HG02623 (cell line): Measurements from ENCODE around the gene SLC19A1.

Source experiments
- ATAC-seq: cut with Tn5 transposase; IDR thresholded peaks from one replicate; pipeline ENCODE4 v1.9.1; 2021; ENCODE audit warnings: moderate library complexity; ENCODE audit not compliant: unreplicated experiment

Gene SLC19A1

DNA sequence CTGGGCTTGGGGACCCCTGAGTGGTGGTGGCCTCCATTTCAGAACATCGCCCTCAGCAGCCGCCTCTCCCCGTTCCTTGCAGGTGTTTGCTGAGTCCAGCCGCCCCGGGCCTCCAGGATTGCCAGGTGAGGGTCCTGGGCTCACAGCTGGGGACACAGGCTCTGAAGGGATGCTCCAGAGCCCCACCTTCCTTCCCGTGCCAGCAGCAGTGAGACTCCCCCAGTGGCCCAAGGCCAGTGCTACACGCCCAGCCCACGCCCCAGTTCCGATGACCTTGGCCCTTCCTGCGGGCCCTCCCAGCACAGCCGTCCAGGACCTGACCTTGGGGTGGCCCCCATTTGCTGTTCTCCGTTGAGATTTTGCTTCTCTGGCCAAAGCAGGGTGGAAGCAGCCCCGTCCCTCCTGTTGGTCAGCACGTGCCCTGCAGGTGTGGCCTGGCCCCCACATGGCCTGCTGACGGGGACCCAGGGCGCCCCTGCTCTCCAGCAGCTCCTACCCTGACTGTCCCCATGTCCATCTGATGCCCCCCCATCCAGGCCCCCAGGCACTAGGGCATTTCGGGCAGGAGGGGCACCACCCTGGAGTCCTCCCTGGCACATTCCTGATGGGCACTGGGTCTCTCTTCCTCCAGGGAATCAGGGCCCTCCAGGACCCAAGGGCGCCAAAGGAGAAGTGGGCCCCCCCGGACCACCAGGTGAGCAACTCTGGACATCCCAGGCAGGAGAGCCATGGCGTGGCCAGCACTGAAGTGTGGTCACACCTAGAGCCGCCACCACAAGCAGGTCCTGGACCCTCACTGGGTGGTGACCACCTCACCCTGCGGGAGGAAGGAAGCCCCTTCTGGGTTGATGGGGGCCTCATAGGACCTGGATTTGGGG is 45.0 kb downstream of the SLC19A1 start:
- no peak for ATAC-seq

DNA sequence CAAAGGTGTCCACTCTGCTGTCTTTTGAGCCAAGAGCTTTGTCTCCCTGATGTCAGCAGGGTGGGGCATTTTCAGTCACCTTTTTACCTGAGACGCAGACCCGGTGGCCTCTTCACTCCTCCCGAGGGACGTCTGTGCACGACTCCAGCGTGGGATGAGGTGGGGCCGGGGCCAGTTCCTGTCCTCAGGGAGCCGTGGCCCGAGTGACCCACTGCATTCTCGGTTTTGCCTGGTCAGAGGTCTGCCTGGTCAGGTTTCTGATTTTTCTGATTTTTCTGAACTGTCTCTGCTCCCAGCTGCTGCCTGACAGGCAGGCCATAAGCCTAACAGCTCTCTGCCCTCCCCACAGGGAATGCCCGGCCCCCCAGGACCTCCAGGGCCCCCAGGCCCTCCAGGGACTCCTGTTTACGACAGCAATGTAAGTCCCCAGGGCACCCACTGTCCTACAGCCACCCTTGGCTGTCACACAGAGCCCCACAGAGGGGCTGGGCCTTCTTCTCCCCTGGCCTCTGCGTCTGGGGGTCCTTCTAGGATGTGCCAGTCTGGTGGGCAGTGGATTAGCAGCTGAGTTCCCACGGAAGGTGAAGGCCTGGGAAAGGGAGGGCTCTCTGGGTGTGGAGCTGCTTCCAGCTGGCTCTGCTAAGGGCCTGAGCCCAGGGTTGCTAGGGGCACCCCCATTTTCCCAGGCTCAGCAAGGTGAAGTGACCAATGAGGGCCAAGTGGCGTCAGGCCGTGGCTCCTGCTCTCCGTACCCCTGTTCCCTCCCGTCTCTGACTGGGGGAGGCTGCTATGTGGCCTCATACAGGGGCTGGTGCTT is 45.9 kb downstream of the SLC19A1 start:
- ATAC-seq: no peak

DNA sequence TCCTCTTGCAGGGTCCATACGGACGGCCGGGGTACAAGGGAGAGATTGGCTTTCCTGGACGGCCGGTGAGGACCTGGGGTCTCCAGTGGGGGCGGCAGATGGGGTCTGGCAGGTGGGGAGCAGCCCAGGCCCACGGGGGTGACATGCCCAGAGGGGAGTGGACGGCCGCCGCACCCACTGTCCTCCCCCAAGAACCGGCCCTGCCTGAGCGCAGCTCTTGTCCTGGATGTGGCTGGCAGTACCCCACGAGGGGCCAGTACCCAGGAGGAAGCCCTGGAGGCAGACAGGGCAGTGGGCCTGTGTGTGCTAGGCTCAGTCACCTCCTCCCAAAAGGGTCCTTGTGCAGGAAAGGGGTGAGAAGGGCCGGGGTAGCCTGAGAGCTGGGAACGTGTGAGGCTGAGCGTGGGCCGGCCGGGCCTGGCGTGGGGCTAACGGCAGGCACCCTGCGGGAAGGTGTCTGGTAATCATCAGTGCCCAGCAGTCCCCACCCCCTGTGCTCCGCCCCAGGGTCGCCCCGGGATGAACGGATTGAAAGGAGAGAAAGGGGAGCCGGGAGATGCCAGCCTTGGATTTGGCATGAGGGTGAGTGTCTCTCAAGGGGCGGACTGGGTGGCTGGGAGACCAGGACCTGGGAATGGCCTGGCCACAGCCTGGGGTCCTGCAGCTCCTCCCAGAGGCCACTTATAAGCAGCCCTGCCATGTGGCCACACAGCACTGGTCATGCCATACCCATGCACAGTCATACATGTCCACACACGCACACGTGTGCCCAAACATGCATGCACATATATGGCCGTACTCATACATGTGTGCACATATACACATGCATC is 47.2 kb downstream of the SLC19A1 start:
- no peak for ATAC-seq

DNA sequence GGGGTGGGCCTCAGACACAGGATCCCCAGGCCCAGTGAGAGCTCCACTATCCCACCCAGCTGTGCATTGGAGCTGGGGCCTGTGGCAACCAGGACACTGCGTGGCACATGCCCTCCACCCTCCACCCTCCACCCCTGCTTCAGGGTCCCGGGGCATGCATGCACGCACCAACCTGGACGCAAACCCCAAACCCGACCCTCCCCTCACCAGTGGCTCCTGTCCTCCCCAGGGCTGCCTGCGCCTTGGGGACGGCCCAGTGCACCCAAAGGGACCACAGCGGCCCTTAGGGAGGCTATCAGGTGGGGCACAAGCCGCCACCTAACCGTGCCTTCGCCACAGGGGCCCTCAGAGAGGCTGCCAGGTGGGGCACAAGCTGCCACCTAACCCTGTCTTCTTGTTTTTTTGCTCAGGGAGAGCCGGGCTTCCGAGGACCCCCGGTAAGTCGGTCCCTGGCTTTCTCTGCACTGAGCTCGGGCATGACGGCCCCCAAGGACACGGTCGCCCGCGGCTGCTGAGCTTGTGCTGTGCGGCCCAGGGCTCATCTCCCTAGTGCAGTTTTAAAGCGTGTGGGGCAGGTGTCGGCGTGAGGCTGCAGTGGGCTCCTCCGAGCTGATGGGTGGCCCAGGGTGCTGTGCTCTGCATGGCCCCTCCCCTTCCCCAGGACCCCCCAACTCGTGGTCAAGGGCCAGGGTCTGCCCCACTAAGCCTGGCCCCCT is 47.9 kb downstream of the SLC19A1 start:
- no peak for ATAC-seq

DNA sequence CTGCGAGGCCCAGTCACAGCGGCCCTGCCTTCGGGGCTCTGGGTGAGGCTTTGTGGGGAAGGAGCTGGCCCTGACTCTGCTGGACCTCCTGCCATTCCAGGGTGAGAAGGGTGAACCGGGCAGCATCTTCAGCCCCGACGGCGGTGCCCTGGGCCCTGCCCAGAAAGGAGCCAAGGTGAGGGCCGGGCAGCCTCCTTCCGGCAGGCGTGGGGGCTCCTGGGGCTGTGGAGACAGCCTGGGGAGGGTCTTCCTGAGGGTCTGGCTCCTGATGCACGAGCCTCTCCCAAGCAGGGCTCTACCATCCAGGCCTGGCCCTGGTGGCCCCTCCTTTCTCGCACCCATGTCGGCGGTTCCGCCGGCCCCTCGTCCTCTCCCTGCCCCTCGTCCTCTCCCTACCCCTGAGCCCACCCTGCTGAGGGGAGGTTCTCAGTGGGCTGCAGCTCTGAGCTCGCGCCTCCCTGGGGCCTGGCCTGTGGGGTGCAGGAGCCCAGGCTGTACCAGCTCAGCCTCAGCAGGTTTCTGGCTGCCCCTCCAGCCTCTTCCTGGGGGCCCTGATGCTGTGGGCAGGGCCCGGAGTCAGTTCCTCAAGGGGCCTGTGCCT is 48.7 kb downstream of the SLC19A1 start:
- no peak for ATAC-seq

DNA sequence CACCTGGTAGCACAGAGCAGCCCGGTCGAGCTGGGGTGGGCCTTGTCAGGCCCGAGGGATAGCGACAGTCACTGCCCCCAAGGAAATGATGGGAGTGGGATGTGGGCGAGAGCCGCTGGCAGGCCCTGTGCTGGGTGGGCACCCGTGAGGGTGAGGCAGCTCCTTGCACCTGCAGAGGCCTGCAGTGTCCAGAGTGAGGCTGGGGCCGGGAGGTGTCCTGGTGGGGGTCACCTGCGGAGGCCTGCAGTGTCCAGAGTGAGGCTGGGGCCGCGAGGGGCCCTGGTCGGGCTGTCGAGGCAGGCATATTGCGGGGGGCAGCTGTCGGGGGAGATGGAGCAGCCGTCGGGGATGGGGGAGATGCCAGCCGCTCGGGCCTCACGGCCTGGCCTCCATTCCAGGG is 49.5 kb downstream of the SLC19A1 start:
- no peak for ATAC-seq

DNA sequence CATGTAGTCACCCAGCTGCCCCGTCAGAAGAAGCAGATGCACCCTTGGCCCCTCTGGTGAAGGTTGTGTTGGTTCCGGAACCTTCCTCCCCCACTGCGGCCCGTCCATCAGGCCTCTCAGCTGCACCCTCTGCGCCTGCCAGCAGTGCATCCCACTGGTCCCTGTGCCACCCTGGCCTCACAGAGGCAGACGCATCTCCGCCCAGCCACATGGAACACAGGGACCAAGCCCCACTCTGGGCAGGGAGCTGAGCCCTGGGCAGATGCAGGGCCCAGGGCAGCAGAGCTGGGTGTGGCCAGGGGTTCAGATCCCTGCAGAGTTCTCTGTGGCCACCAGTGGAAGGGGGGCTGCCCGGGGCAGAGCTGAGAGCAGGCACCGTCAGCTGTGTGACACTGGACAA is 50.6 kb downstream of the SLC19A1 start:
- ATAC-seq: no peak

DNA sequence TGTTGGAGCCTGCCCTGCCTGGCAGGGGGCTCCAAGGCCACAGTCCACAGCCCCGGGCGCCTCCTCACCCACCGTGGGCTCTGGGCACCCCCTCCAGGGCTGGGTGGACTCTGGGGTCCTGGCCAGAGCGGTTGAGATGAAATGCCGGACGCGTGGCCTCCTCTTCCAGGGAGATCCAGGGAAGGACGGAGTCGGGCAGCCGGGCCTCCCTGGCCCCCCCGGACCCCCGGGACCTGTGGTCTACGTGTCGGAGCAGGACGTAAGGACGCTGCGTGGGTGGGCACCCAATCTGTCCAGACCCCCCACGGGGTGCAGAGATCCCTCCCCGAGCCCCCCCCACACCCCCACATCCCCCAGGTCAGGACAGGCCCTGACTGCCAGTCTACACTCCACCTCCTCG is 51.2 kb downstream of the SLC19A1 start:
- ATAC-seq: no peak

DNA sequence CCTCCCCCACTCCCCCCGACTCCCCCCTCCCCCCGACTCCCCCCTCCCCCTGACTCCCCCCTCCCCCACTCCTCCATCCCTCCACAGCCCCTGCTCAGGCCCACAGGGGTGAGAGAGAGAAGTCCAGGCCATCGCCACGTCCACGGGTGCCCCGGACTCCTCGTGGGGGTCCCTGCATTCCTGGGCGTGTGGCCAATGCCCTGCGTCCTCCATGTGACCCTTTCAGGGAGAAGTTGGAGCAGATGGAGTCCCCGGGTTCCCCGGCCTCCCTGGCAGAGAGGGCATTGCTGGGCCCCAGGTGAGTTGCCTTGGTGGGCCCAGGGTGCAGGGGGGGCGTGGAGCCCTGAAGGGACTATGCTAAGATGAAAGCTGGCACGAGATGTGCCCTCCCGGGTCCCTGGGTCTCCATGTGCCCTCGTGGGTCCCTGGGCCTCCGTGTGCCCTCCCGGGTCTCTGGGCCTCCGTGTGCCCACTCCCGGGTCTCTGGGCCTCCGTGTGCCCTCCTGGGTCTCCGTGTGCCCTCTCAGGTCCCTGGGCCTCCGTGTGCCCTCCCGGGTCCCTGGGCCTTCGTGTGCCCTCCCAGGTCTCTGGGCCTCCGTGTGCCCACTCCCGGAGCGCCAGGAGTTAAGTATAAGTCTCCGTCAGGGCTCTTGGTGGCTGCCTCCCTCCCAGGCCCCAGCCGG is 52.0 kb downstream of the SLC19A1 start:
- ATAC-seq: no peak

DNA sequence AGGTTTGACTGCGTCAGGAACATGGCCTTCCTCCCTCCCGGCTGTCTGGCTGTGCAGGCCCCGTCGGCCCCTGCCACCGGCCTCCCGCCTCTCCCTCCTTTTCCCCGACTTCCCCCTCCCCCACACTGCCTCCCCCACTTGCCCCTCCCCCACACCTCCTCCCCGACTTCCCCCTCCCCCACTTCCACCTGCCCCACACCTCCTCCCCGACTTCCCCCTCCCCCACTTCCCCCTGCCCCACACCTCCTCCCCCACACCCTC is 52.6 kb downstream of the SLC19A1 start:
- ATAC-seq: no peak

DNA sequence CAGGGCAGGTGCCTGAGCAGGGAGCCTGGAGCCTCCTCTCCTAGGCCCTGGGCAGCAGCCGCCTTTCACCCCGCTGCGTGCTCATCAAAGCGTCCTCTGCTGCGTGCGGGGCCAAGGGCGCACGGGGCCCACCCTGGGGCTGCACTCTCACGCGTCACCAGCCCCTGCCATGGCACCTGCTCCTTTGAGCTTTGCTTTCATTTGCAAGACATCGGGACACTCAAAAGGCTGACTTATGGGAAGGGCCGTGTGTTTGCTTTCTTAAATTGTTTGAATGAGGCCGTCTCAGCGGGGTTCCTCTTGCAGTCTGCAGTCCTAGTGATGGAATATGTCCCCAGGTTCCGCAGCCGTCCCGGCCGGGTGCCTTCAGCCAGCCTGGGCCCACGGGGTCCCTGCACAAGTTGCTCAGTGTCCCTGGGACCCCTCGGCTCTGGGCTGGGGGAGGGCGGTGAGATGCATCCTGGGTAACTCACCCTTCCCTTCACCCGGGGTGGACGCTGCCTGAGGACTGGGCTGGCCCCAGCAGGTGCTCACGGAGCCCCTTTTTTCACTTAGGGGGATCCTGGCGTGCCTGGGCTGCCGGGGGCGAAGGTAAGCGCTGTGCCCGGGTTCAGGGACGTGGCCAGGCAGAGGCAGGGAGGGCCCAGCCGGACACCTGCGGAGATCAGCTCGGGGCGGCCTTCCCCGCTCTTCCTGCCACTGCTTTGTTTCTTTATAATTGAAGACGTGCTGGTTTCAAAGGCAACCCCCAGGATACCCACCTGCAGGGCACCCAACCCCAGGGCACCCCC is 53.1 kb downstream of the SLC19A1 start:
- no peak for ATAC-seq

DNA sequence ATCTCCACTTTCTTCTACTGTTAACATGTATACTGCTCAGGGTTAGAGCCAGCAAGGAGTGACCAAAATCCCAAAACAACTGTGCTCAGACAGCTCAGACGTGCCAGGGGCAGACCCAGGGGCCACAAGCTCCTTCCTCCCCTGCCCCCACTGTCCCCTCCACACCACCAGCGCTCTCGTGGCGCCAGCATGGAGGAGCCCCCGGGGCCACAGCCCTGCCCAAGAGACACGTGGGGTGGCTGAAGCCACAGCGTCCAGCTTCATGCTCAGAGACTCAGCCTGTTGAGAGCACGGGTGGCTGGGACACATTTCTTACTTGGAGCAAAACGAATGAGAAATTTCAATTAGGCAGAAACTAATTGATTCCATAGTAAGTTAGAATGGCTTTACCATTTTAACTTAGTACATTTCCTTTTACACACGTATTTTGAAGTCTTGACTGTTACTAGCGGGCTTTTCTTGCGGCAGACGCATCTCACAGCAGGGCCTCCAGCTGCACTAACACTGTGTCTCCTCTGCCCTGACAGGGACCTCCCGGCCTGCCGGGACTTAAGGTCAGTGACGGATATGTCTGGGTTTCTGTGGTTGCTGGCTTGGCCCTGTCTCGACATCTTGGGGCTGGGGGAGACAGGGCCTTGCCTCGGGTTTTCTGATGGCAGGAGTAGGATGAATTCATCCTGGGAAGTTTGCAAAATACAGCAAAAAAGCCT is 54.2 kb downstream of the SLC19A1 start:
- ATAC-seq: no peak

DNA sequence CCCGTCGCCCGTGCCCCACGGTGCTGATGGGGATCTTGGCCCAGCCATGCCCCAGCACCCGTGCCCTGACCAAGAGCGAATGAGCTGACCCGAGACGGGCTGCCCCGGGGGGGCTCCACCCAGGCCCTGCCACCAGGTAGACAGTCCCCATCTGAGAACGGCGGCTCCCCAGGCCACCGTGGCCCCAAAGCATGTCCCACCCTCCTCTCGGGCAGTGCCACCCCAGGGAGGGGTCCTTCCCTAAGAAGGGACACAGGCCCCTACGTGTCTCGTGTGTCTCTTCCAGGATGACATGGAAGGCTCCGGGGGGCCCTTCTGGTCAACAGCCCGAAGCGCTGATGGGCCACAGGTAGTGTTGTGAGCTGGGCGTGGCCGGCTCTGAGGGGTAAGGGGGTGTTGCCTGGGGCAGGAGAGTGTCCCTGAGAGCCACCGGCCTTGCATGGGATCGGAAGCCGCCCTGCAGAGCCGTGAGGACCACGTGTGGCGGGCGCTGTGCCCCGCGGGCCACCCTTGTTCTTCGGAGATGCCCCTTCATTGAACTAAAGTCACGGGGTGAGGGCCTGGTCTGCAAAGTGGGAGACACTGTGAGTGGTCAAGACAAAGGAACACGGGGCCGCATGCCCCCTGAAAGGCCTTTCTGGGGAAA is 55.0 kb downstream of the SLC19A1 start:
- ATAC-seq: no peak

DNA sequence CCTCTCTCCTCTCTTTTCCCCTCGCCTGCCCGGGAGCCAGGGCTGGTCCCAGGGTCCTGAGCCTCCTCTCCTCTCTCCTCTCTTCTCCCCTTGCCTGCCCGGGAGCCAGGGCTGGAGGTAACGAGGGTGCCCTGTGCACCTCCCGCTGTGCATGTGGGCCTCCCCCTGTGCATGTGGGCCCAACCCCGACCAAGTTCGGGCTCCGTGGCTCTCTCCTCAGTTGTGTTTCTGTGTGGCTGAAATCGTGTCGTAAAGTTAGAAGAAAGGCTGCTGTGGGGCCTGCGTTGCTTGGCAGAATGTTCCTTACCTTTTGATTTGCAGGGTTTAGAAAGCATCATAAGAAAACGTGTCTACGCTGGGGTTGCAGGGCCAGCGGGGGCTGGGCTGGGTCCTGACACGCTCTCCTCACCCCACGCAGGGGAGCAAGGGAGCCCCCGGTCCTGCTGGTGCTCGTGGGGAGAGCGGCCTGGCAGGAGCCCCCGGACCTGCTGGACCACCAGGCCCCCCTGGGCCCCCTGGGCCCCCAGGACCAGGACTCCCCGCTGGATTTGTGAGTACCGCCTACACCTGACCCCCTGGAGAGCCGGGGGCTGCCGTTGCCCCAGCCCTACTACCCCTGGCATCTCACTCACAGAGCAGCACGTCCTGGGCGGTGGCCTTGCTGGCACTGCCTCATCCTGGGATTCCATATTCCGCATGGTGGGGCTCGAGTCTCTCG is 55.6 kb downstream of the SLC19A1 start:
- ATAC-seq: no peak

DNA sequence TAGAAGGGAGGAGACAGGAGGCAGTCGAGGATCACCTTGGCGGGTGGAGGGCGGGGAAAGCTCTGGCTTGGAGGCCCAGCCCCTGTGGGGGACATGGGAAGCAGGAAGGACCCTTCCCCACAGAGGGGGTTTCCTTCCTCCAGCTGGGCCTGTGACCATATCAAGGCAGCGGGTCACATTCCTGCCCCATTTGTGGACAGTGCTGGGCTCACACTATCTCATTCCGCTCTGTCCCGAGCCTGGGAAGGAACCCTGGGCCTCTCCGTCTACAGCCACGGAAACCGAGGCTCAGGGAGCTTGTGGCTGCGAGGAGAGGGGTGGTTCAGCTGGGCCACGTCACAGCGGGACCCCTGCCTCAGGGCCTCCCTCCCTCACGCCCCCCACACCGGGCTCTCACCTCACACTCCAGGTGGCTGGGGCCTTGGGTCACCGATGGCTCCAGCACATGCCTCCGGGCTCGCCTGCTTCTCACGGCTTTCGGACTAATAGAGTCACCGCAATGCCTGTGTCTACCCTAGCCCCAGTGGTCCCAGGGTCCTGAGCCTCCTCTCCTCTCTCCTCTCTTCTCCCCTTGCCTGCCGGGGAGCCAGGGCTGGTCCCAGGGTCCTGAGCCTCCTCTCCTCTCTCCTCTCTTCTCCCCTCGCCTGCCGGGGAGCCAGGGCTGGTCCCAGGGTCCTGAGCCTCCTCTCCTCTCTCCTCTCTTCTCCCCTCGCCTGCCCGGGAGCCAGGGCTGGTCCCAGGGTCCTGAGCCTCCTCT is 56.4 kb downstream of the SLC19A1 start:
- no peak for ATAC-seq

DNA sequence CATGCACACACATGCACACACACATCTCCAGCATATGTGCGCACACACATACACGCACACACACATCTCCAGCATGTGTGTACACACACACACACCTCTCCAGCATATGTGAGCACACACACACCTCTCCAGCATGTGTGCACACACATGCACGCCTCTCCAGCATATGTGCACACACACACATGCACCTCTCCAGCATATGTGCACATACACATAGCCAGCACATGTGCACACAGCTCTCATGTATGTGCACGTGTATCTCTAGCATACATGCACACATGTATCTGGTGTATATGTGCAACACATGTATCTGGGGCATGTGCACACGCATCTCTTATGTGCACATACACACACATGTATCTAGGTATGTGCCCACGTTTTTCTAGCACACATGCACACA is 57.9 kb downstream of the SLC19A1 start:
- no peak for ATAC-seq
